Measurements from ENCODE around the gene UBXN1. TPM values are rescaled to one million over a fixed set of nuclear protein-coding genes. Genes with fewer than 3 reads are reported as not detected.

The UBXN1 gene
- total RNA-seq, 4 donors from 2014 or later: 216 to 450 (median 265) TPM

DNA sequence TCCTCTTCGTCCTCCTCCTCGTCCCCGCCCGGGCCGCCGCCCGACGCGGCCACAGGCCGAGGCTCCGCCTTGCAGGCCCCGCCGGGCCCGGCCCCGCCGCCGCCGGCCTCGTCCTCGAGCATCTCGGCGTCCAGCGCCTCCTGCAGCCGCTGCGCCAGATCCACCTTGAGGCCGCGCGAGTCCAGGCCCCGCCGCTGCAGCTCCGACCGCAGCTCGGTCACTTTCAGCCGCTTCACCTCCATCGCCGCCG lies 48.0 kb upstream of the UBXN1 start:
- no peak for TF ChIP-seq POLR2A (IDR thresholded peaks at IDR 0.05)
- TF ChIP-seq, protein P1, sequence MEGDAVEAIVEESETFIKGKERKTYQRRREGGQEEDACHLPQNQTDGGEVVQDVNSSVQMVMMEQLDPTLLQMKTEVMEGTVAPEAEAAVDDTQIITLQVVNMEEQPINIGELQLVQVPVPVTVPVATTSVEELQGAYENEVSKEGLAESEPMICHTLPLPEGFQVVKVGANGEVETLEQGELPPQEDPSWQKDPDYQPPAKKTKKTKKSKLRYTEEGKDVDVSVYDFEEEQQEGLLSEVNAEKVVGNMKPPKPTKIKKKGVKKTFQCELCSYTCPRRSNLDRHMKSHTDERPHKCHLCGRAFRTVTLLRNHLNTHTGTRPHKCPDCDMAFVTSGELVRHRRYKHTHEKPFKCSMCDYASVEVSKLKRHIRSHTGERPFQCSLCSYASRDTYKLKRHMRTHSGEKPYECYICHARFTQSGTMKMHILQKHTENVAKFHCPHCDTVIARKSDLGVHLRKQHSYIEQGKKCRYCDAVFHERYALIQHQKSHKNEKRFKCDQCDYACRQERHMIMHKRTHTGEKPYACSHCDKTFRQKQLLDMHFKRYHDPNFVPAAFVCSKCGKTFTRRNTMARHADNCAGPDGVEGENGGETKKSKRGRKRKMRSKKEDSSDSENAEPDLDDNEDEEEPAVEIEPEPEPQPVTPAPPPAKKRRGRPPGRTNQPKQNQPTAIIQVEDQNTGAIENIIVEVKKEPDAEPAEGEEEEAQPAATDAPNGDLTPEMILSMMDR (IDR thresholded peaks at IDR 0.05 in 4 of 5, conservative IDR thresholded peaks at IDR 0.05 in 1 of 5): no peak
- intact Hi-C loops (cut with DNase I; ENCODE audit: low total_unique reads): loop anchor here (1.0 to 5.0 kb wide), 5 partner anchors 18 to 130 kb away; partner anchors contain the start of genes TMEM179B, UBXN1 and ZBTB3
- Histone ChIP-seq H3K36me3 (peaks cover 0 to 22% of the 10 kb centered on the region in 2 donors), H3K27ac (peak overlapping the region; percentile 87 to 94 (median 90)), H3K27me3 (no peaks in the 10 kb centered on the region), H3K4me3 (peak overlapping the region; percentile 63 to 95 (median 80)), H3K4me1 (peaks cover 44 to 47% of the 10 kb centered on the region in 2 donors), H3K9me3 (no peaks in the 10 kb centered on the region)
- ATAC-seq (peak in 1 of 2 donors; percentile 0), DNase-seq (no peak)
- in situ Hi-C loops (cut with MboI; ENCODE audit: low sequenced_read_pairs in 4 of 4): no loop called here

DNA sequence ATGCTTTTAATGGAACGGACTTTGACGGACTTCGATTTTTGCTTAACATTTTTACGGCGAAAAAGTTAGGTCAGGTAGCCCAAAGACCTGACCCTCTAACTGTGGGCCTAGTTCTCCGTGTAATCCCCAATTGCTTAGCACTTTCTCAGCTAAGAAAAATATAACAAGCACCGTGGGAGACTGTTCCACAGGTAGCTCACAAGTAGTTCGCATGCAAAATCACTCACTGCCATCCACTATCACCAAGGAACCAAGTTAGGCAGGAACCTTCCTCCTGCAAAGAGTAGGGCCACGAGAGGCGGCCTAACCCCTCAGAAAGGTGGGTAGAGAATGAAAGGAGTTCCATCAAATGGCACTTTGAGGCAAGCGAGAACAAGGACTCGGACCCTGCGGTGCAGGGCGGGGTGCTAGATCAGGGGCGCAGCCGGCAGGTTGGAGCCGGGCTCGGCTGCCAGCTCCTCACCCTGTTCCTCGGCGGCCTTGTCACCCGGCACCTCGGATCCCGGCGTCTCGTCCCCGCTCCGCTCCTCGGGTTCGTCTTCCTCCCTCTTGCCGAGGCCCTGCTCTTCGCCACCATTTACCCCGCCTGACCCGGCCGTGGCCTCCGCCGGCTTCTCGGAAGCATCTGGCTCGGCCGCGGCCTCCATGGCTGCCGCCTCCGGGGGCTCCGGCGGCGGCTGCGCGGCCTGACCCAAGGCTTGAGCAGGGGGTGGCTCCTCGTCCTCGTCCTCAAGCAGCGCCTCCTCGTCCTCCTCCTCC lies 47.5 kb upstream of the UBXN1 start:
- in situ Hi-C loops (cut with MboI; ENCODE audit: low sequenced_read_pairs in 4 of 4) (no loop called here), intact Hi-C loops (cut with DNase I; ENCODE audit: low total_unique reads) (loop anchor here (5.0 kb wide), 1 partner anchor 131 kb away; no protein-coding TSS in a partner anchor)
- Histone ChIP-seq H3K27me3 (no peaks in the 10 kb centered on the region), H3K4me3 (peak overlapping the region; percentile 63 to 95 (median 80)), H3K9me3 (no peaks in the 10 kb centered on the region), H3K4me1 (peaks cover 44 to 47% of the 10 kb centered on the region in 2 donors), H3K27ac (peak overlapping the region; percentile 87 to 94 (median 90)), H3K36me3 (peaks cover 3 to 27% of the 10 kb centered on the region in 2 donors)
- ATAC-seq: no peak
- DNase-seq: no peak
- TF ChIP-seq, protein P1 (IDR thresholded peaks at IDR 0.05 in 4 of 5, conservative IDR thresholded peaks at IDR 0.05 in 1 of 5): no peak

DNA sequence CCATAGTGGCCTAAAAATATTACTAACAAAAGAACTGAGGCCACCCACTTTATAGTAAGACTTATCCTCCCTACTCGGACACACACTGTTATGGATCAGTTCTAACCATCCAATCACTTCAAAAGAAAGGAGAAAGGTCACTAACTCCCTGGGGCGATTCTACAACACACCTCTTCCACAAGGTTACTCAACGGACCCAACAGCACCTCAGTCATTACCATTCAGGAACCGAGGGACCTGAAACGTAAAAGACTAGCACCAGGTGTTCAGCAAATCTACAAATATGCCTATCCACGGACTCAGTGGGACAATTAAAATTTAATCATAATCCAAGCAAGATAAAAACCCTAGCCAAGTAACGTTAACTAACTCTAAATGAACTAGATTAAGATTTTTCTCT lies 46.8 kb upstream of the UBXN1 start:
- no peak for ATAC-seq
- peaks cover 41 to 46% of the 10 kb centered on the region in 2 donors for H3K4me1 ChIP-seq
- peaks cover 5 to 34% of the 10 kb centered on the region in 2 donors for H3K36me3 ChIP-seq
- intact Hi-C loops (cut with DNase I; ENCODE audit: low total_unique reads) (loop anchor here (5.0 kb wide), 1 partner anchor 132 kb away; no protein-coding TSS in a partner anchor), in situ Hi-C loops (cut with MboI; ENCODE audit: low sequenced_read_pairs in 4 of 4) (no loop called here)
- TF ChIP-seq POLR2A (IDR thresholded peaks at IDR 0.05): no peak
- TF ChIP-seq, protein P1 (IDR thresholded peaks at IDR 0.05 in 4 of 5, conservative IDR thresholded peaks at IDR 0.05 in 1 of 5): no peak
- no peak for DNase-seq
- H3K27ac ChIP-seq: peak overlapping the region; percentile 87 to 94 (median 90)
- no peaks in the 10 kb centered on the region for H3K9me3 ChIP-seq
- no peaks in the 10 kb centered on the region for H3K27me3 ChIP-seq
- peak overlapping the region; percentile 63 to 95 (median 80) for H3K4me3 ChIP-seq

DNA sequence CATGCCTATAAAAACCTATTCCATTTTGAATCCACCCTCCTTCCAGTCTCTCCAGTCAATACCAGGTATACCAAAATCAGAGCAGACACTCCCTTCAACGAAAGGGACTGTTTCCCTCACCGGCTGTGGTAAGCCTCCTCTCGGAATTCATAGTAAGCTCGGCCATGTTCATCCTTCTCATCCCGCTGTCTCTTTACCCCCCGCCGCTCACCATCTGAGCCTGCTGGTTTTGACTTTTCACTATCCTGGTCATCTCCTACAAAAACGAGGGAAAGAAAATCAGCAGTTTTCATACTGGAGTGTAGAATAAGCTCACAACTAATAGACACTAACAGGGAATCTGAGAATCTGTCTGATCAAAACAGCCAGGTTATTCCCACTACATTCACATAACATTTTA lies 45.3 kb upstream of the UBXN1 start:
- TF ChIP-seq, protein P1 (IDR thresholded peaks at IDR 0.05 in 4 of 5, conservative IDR thresholded peaks at IDR 0.05 in 1 of 5): no peak
- TF ChIP-seq POLR2A (IDR thresholded peaks at IDR 0.05): no peak
- H3K4me1 ChIP-seq: peaks cover 27 to 32% of the 10 kb centered on the region in 2 donors
- intact Hi-C loops (cut with DNase I; ENCODE audit: low total_unique reads) (no loop called here), in situ Hi-C loops (cut with MboI; ENCODE audit: low sequenced_read_pairs in 4 of 4) (loop anchor here in 1 of 4 donors (25.0 kb wide), 1 partner anchor 112 kb away; the partner anchor contains the start of genes B3GAT3, EML3, MTA2 and ROM1)
- no peaks in the 10 kb centered on the region for H3K9me3 ChIP-seq
- DNase-seq: no peak
- ATAC-seq: no peak
- H3K4me3 ChIP-seq: peak overlapping the region in 3 of 4 donors; percentile 79 to 95 (median 81)
- H3K36me3 ChIP-seq: peaks cover 8 to 49% of the 10 kb centered on the region in 2 donors
- H3K27me3 ChIP-seq: no peaks in the 10 kb centered on the region
- H3K27ac ChIP-seq: peak overlapping the region; percentile 87 to 94 (median 90)

Data from gastrocnemius medialis (tissue), 4 donors.